Dermis blood vessel endothelial cell (primary cell): ENCODE measurements around the gene KRTAP10-2. TPM values are rescaled to one million over a fixed set of nuclear protein-coding genes. Genes with fewer than 3 reads are reported as not detected.
"Not testable (repeated sequence)": the region's sequence is repeated elsewhere in the genome, so short reads cannot be mapped to it uniquely, and the experiment has no call there.

Experiments
- DNase-seq: peaks from one replicate; pipeline ENCODE4 v3.0.0; 2010
- total RNA-seq: library from RNA; depleted of rRNA; stranded (reverse); fragments of >200 nt; gene quantifications from 2 replicates; pipeline ENCODE4 v1.2.3, GENCODE V29; 2014

The KRTAP10-2 gene
- total RNA-seq, 1 donor from 2014 or later = not detected

- no peak for DNase-seq
Measured at GRCh38 chr21:44583089-44583799, 31.9 kb upstream of the KRTAP10-2 start.

DNA sequence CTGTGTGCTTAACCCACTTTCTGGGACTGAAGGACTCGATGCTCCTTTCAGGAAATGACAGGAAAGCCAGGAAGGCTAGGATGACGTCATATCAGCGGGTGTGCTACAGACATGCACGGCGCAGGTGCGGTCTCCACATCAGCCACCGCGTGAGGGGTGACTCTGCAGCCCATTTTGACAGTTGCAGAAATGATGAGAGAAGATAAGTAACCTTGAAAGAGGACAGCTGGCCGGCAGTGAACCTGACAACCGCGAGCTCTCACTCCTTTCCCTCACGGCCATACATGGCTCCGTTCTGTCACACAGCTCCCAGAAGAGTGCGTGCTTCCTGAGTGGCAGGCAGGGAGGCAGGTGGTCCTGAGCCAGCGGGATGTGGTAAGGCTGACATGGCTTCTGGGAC, 30.8 kb upstream of the KRTAP10-2 start:
- no peak for DNase-seq

DNA sequence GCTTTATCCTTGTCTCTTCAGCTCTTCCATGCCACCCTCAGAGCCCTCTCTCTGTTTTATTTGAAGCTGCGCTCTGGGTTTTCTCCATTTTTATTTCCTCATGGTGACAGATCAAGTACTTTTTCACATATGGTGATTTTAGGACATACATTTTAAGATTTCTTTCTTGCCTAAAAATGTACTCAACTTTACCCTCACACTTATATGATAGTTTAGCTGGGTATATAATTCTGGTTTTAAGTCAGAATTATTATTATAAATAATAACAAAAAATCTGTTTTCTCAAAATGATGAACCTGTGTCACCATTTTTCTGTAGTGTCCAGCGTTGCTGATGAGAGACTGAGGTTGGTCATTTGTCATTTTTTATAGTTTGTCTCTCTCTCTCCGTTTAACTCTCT, 29.9 kb upstream of the KRTAP10-2 start:
- DNase-seq = no peak

DNA sequence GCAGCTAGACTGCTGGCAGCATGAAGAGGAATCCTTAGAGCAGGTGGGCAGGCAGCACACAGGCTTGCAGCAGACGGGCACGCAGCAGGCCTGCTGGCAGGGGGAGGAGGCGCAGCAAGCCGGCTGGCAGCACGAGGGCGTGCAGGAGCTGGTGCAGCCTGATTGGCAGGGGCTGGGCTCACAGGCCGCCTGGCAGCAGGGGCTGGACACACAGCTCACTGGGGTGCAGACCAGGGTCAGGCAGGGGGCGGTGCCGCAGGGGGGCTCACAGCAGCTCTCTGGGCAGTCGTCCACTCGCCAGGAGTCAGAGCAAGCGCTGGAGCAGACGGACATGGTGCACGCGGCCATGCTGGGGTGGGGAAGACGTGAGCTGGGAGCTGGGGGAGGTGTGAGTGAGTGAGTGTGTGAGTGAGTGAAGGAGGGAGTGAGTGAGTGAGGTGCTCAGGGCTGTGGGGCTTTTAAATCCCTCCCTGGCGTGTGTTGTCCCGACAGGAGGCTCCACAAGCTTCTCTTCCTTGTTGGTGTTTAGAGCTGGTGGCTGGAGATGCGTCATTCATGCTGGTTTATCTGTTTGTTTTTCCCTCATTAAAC, 29.0 kb upstream of the KRTAP10-2 start, which contains the start of gene KRTAP10-5:
Gene KRTAP10-5, minus strand, starts transcription at position 374 of the 591 bp plus-strand sequence. Its CDS starts 26 bp downstream, at position 348.
- DNase-seq = not testable (repeated sequence)

- no peak for DNase-seq
Measured at GRCh38 chr21:44579833-44580144, 28.5 kb upstream of the KRTAP10-2 start.

GRCh38 chr21:44579056-44579832, 27.9 kb upstream of the KRTAP10-2 start:
- DNase-seq = no peak

DNA sequence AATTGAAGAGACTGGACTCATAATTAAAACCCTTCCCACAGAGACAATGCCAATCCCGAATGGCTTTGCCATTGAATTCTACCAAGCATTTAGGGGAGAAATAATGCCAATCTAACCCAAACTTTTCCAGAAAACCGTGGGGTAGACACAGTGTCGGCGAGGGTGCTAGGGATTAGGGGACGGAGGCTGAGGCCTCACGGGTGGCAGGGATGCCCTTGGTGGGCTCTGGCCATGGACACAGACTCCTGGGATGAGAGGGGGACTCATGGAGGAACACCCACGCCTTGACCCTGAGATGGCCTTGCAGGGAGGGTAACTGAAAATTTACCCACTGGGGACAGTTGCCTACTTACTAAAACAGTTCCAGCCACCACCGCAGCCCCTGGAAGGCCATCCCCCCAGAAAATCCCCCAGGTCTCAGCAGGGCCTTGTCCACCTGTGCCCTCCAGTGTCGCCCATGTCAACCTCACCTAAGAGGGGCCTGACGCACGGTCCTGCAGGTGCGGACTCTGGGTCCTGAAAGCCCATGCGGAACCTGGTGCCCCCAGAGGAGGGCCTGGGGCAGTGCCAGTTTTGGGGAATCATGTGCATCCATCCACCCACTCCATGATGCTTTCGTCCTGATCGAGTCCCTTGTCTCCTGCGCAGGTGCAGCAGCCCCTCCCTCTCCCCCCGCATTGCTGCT, 27.2 kb upstream of the KRTAP10-2 start:
- no peak for DNase-seq

DNA sequence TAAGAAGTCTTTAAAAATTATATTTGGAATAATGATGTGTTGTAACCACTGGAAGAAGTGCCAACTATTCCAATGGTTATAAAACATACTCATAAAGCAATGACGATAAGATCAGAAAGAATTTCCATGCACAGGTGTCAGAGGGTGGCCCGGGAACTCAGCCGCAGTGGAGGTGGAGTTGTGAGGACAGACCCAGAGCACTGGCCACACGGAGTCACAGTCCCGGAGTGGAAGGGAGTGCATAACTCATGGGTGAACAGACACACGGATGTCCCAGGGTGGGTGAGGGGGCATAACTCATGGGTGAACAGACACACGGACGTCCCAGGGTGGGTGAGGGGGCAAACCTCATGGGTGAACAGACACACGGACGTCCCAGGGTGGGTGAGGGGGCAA, 24.7 kb upstream of the KRTAP10-2 start:
- DNase-seq = no peak

DNA sequence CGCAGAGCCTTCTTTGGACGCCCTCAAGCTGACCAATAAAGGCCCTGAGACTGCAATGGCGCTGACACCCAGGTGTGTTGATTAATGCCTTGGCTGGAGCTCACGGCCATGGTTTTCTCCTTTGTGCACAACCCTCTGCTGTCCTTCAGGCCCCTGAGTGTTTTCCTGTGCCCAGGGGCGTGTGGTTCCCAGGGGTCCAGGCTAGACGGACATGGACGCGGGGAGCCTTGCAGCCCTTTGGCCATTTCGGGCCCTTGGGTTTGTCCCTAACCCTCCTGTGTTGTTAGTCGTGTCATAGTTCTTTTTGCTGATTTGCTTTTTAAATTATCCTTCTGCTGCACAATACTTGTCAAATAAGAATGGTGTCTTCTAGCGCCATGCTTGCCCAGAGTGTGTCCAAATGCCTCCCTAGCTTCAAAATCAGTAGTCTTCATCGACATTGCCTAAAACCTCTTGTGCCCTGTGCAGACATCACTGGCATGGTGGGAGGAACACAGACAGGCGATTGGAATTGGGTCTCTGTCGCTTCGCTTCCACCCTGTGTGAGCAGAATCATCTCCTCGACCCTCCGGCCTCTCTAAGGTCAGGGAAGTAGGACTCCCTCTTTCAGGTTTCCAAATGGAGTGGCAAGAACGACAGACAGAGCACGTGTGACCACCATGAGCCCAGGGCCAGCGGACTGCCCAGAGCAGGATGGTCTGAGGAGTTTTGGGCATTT, 24.2 kb upstream of the KRTAP10-2 start:
- DNase-seq = no peak

GRCh38 chr21:44574457-44575306, 23.4 kb upstream of the KRTAP10-2 start:
- DNase-seq = no peak

- DNase-seq = not testable (repeated sequence)
Measured at GRCh38 chr21:44573630-44574456, 22.5 kb upstream of the KRTAP10-2 start, which contains the start of gene KRTAP10-4. Gene KRTAP10-4 (plus strand): TSS chr21:44573729. CDS start chr21:44573759, 30 bp downstream.

DNA sequence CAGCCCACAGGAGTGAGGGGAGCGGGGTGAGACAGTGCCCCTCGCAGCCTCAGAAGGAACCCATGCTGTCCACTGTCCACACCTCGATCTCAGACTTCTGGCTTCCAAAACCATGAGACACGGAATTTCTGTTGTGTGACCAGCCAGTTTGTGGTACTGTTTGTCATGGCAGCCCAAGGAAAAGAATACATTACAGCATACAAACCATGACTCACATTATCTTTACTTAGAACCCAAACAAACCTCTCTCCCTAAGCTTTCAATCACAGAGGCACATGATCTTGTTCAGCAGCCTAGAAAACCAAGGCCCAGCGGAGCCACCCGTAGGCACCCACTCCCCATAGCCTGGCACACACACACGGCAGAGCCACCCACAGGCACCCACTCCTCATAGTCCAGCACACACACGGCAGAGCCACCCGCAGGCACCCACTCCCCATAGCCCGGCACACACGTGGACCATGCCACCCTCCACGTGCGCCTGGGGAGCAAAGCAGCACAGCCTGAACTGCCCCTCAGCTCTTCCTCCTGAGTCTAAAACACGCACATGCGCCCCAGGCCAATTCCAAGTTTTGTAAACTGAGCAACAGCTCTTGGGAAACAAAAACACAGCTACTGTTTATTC, 21.8 kb upstream of the KRTAP10-2 start:
- DNase-seq = no peak

DNA sequence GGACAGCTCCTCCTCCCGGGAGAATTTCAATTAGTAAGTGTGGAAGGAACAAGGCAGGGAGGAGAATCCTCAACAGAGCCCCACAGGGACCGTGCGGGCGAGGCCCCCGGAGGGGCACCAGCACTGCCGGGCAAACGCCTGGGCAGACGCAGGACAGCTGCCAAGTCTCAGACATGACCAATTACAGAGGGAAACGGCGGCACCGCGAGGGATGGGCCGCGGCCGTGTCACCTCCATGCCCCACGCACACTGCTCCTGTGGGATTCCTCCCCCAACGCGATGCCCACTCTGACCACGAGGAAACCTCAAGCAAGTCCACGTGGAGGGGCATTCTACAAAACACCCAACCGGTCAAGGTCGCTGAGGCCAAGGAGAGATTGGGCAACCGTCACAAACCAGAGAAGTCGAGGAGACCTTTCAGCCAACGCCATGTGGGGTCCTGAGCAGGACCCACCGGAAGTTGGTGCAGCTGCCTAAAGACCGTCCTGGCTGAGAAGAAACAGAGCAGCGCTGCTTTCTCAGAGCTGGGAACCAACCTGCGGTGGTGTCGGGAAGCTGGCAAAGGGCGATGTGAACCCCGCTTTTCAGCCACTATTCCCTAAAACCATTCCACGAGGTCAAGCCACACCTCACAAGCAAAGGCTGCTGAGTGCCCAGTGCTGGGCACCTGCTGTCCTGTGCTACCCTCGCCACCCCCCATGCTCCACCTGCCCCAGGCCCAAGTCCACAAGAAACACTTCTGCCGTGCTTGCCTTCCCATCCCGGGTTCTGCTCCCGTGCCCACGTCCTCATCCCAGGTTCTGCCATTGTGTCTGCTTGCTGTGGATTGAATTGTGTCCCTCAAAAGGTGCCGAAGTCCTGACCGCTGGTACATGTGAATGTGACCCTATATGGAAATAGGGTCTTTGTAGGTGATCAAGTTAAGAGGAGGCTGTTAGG, 20.8 kb upstream of the KRTAP10-2 start:
- no peak for DNase-seq

DNA sequence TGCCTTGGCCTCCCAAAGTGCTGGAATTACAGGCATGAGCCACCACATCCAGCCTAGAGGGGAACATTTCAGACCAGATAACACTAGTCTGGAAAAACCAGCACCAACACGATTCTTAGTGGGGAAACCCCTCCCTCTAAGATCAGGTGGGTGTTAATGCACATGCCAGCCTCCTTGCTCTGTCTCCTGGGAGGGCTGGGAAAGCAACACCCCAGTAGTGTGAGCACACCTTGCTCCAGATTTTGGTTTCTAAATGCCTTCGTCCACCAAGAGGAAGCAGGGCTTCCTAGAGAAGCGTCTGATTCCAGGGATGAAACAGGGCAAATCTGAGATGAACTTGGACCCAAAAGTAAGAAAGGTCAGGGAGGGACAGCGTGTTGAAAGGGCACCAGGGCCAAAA, 20.0 kb upstream of the KRTAP10-2 start:
- no peak for DNase-seq

DNA sequence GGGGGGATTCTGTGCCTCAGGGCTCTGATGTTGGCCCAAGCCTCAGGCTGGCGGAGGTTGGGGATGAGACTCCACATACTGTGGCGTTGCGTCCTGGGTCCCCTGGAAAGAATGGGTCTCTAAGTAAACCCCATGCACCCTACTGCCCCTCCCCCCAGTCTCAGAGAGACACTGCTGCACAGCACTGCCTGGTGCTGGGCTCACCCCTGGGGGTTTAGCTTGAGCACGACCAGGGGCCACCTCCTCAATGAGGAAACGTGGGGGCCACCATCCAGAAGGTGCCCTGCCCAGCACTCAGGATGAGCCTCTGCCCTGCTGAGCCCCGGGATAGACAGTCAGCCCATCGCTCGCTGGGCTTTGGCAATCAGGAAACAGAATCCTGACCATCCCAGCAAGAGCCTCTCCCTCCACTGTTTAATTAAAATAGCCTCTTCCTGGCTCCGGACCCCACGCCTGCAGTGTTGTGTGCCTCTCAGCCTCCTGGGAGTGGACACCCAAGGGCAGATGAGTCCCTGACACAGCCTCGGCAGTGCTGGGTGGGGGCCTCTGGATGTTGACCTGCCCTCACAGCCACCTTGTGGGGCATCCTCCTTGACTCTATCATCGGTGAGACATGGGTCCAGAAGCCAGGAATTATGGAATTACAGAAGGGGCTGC, 18.7 kb upstream of the KRTAP10-2 start:
- no peak for DNase-seq

- DNase-seq = no peak
Measured at GRCh38 chr21:44568667-44569556, 17.6 kb upstream of the KRTAP10-2 start.

DNA sequence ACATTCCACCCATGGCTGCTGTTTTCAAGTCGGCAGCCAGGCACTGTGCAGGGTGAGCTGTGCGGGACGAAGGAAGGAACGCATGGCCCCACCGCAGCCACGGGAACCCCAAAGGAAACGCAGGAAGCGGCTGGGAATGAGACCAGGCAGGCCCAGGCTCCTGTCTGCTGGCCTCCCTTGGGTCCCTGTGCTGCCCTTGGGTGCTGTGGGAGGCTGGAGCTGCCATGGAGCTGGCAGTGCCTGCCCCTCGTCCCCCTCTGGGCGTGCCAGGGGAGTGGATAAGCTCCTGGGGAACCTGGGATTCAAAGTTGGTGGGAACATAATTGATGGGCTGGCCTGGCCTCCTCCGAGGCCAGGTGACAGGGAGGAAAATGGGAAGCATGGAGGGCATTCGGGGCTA, 17.0 kb upstream of the KRTAP10-2 start:
- DNase-seq = no peak
